HG03565 (cell line): ENCODE measurements around the gene TRAF3IP1.
"Not testable (repeated sequence)": the region's sequence is repeated elsewhere in the genome, so short reads cannot be mapped to it uniquely, and the experiment has no call there.

Experiments
- ATAC-seq: cut with Tn5 transposase; IDR thresholded peaks from one replicate; pipeline ENCODE4 v1.9.1; 2021; ENCODE audit warnings: mild to moderate bottlenecking, moderate library complexity; ENCODE audit not compliant: unreplicated experiment

The TRAF3IP1 gene

DNA sequence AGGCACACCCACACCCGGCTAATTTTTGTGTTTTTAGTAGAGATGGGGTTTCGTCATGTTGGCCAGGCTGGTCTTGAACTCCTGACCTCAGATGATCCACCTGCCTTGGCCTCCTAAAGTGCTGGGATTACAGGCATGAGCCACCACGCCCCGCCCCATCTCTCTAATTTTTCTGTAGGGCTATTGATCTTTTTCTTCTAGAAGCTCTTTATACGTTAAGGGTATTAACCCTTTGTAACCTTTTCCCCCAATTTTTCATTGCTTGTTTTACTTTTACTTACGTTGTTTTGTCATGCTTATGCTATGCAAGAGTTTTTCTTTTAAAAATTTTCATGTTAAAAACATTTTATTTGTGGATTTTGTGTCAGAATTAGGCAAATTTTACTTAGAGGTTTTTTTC lies 121.9 kb downstream of the TRAF3IP1 start:
- ATAC-seq = not testable (repeated sequence)

- no peak for ATAC-seq
These were observed 123.9 kb downstream of the TRAF3IP1 start for GRCh38 chr2:238444242-238444641.

DNA sequence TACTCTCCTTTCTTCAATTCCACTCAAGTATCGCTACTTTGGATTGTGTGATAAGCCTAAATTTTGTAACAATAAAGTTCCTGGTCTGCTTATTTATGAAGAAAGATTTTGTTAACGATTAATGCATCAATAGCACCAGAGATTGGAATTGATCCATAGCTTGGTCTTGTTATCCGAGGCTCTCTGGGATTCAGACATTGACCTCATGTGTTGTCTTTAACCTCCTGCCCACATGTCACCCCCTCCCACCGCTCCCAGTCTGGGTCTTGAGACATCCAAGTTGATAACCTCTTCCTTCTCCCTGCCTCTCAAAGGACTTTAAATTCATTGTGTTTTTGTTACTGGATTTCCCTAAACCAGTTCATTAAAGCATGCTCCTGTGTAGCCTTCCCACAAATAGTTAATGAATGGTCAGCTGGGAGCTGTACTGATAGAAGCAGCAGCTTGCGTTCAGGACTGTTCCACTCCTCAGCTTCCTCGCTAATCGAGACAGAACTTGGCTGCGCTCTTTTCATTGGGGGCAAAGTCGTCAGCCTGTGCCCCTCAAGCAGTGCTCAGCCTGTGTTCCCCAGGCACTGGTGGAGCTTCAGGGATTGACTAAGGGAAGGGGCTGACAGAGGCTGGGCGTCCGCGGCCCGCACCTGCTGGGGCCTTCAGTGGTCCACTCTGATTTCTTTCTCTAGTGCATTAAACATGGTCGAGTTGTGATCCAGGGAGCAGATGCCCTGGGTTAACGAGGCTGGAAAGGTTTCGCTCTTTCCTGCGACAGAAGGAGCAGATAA lies 125.3 kb downstream of the TRAF3IP1 start:
- no peak for ATAC-seq

DNA sequence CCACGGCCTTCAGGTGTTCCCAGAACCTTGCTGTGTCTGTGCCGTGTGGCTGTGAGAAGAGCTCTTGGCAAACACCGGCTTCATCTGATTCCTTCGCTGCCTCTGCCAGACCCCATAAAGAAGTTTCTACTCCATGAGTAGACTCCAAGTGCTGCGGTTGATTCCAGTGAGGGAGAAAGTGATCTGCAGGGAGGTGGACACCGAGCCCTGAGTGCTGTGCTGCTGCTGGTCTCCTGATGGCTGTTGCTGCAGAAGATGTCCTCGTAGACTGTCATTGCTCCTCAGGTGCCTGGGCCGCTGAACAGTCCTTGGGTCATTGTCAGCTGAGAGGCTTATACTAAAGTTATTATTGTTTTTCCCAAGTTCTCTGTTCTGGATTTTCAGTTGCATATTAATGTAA lies 126.1 kb downstream of the TRAF3IP1 start:
- no peak for ATAC-seq

DNA sequence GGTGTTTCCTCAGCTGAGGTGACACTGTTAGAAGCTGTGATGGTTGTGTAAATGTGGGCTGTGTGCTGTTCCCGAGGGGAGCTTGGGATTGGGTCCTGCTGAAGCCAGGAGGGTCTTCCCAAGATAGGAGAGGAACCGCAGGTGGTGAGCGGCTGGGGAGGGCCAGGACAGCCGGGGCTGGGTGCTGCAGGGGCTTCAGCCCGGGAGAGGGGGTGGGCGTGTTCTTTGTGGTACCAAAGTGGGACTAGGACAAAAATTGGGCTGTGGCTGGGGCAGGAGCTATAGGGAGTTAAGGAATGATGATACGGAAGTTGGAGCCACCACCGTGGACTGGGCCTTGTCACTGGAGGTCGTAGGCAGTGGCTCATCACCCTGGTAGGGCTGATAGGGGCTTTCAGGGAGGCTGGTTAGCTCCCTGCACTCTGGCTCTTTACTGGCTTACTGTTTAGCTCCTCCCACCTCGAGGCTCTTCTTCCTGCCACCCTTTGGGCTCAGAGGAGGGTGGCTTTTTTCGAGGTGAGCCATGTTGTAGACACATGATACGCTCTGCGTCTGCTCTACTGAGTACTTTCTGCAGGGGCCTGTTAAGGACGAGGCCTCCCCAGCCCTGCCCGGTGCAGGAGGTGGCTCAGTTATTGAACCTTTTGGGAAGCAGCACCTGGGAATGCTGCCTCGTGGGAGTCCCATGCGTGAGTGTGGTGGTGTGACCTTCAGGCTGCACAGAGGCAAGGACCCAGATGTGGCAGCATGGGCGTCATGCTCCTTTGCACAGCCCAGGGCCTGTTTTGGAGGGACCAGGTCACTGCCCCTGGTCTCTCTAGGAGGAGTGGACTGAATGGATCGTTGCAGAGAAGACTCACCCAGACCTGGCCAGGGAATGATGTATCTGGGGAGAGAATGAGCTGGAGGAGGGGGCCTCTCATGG lies 128.0 kb downstream of the TRAF3IP1 start:
- ATAC-seq = no peak

GRCh38 chr2:238449241-238449640 lies 128.9 kb downstream of the TRAF3IP1 start:
- no peak for ATAC-seq

DNA sequence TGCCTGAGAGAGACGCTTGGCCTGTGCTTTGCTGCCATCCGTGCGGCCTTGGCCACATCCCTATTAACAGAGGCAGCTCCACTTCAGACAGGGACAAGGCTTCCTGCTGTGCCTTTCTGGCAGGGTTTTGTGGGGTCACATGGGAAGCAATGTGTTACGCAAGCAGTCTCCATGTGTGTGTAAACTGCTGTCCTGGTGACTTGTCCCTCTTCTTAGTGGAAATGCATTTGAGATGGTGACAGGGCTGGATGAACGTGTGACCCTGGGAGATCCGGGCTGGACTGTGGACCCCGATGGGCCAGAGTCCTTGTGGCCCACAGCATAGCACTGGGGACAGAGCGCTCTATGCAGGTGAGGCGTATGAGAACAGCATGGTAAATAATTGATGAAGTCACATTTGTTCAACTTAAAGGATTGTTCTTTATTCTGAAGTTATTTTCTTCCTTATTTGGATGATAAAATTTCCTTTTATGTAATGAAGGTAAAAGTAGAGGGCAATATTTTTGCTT lies 129.6 kb downstream of the TRAF3IP1 start:
- no peak for ATAC-seq

DNA sequence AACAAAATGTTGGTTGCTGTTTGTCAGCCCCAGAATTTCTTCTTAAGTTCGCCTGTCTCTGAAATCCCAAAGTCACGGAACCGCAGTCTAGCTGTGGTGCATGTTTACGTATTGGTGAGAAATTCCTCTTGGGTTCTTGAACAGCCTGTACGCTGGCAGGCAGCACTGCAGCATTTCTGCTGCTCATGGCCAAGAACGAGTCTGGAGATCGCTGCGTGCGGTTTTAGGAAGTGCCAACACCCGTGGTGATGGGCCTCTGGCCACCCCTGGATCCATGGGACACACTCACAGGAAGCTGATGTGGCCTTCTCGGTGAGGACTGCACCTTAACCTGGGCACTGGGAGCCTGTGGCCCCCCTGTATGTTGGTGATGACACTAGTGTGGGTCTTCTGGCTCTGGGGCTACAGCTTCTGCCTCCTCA lies 130.1 kb downstream of the TRAF3IP1 start:
- no peak for ATAC-seq
